Neural crest cell (in vitro differentiated cells): ENCODE results near the gene GP1BA. TPM values are rescaled to one million over a fixed set of nuclear protein-coding genes. Genes with fewer than 3 reads are reported as not detected.
A peak's percentile ranks its signal among the peaks of the same experiment; 100 is the strongest.

Source experiments
- DNase-seq: peaks from one replicate; pipeline ENCODE4 v3.0.0; 2021; ENCODE audit warnings: low read depth, mixed read lengths, low spot score
- H3K27ac Mint-ChIP-seq: one replicate; pipeline ENCODE4 v1.8.0; 2021; ENCODE audit warnings: mild to moderate bottlenecking, mixed read lengths; ENCODE audit not compliant: unreplicated experiment
- H3K27me3 Mint-ChIP-seq: 2 replicates; pipeline ENCODE4 v1.8.0; 2021; ENCODE audit warnings: low read depth, mild to moderate bottlenecking, mixed read lengths
- H3K36me3 Mint-ChIP-seq: 2 replicates; pipeline ENCODE4 v1.8.0; 2021; ENCODE audit warnings: low read depth, mild to moderate bottlenecking, mixed read lengths
- H3K4me1 Mint-ChIP-seq: 2 replicates; pipeline ENCODE4 v1.8.0; 2021; ENCODE audit warnings: mixed read lengths
- H3K4me3 Mint-ChIP-seq: one replicate; pipeline ENCODE4 v1.8.0; 2021; ENCODE audit warnings: mild to moderate bottlenecking, mixed read lengths
- H3K9me3 Mint-ChIP-seq: 2 replicates; pipeline ENCODE4 v1.8.0; 2021; ENCODE audit warnings: mixed read lengths
- CTCF ChIP-seq: fragments of 200-600 bp; sonication (generic); conservative IDR thresholded peaks from 2 replicates; pipeline ENCODE4 v1.5.0; 2021; ENCODE audit warnings: antibody characterized with exemption, mild to moderate bottlenecking
- total RNA-seq: library from RNA; stranded (reverse); gene quantifications from 2 replicates; pipeline ENCODE4 v1.2.1, GENCODE V29; 2021

Gene GP1BA
- total RNA-seq, 1 donor from 2014 or later, result not detected

GRCh38 chr17:4945944-4946280 is 13.8 kb downstream of the GP1BA start:
- Mint-ChIP-seq H3K27me3 (peaks cover 7% of the 10 kb centered on the region), H3K27ac (peak overlapping the region; percentile 62), H3K4me3 (peak overlapping the region; percentile 96), H3K9me3 (no peaks in the 10 kb centered on the region), H3K36me3 (peaks cover 17% of the 10 kb centered on the region), H3K4me1 (peaks cover 56% of the 10 kb centered on the region)
- DNase-seq, result no peak
- no peak for TF ChIP-seq CTCF

- peaks cover 7% of the 10 kb centered on the region for H3K27me3 Mint-ChIP-seq
- no peaks in the 10 kb centered on the region for H3K9me3 Mint-ChIP-seq
- peaks cover 17% of the 10 kb centered on the region for H3K36me3 Mint-ChIP-seq
- H3K4me3 Mint-ChIP-seq, result peak overlapping the region; percentile 96
- peak overlapping the region; percentile 67 for H3K27ac Mint-ChIP-seq
- peaks cover 56% of the 10 kb centered on the region for H3K4me1 Mint-ChIP-seq
- no peak for TF ChIP-seq CTCF
- no peak for DNase-seq
Measured at GRCh38 chr17:4946312-4946976, 14.4 kb downstream of the GP1BA start.

DNA sequence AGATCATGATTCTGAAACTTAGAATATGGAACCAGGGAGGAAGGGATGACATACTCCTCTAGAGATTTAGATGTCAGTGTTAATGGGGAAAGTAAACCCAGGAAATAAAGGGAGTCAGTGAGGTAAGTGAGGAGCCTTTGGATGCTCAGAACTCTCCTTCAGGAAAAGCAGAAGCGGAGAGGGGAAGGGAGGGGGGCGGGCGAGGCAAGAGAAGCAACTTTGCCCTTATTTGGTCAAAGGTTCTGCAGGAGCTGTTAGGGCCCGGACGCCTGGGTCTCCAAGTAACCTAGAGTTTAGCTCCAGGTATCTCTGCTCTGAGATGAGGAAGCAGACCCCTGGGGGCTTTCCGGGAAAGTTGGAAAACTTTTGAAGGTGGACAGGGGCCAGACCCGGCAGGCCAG is 14.9 kb downstream of the GP1BA start:
- Mint-ChIP-seq H3K36me3 (peaks cover 14% of the 10 kb centered on the region), H3K27ac (peak overlapping the region; percentile 67), H3K4me1 (peaks cover 55% of the 10 kb centered on the region), H3K9me3 (no peaks in the 10 kb centered on the region), H3K4me3 (peak overlapping the region; percentile 96), H3K27me3 (peaks cover 7% of the 10 kb centered on the region)
- DNase-seq, result no peak
- TF ChIP-seq CTCF, result no peak

- Mint-ChIP-seq H3K27ac (peak overlapping the region; percentile 83), H3K4me3 (peak overlapping the region; percentile 96), H3K4me1 (peaks cover 54% of the 10 kb centered on the region), H3K9me3 (no peaks in the 10 kb centered on the region), H3K27me3 (peaks cover 7% of the 10 kb centered on the region), H3K36me3 (peaks cover 14% of the 10 kb centered on the region)
- peak; percentile 35 for DNase-seq
- no peak for TF ChIP-seq CTCF
Measured at GRCh38 chr17:4947411-4948165, 15.5 kb downstream of the GP1BA start.

DNA sequence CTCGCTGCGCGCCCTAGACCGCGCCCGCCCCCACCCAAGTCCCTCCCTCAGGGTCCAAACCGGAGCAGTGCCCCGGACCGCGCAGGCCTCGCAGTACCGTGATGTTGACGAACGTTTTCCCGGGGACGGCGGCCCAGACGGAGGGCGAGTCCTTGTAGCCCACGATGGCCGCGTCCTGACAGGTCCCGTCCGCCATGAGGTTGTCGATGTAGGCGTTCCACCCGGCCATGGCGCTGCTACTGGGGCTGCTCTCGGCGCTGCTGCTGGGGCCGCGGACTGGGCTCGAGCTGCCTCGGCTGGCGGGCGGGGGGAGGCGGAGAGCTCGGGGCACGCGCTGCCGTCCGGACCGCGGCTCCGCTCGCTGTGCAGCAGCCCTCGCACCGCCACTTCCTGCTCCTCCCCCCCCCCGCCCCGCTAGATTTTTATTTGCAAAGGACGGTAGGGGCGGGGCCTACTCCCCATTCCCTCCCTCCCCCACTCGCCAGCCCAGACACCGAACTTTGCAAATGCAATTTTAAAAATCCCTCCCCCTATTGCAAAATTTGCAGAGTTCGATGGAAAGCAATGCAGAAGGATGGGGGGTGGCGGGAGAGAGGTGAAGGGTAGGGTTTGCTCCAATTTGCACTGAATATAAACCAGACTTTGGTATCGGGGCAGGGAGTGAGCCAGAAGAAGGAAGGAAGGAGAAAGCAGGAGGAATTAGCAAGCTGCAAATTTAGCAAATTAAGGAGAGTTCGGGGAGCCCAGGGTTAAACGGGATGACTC is 16.3 kb downstream of the GP1BA start, which contains the start of gene PFN1:
PFN1 (minus strand) TSS at position 365 of the 765 bp plus-strand sequence; CDS start at position 229, 136 bp downstream.
- peak within 1 kb of the TSS; percentile 97 for H3K27ac Mint-ChIP-seq

More for the DNA sequence above, 16.3 kb downstream of the GP1BA start, which contains the start of gene PFN1:
- peak; percentile 66 for DNase-seq
- Mint-ChIP-seq H3K9me3 (no peaks in the 10 kb centered on the region), H3K4me3 (peak within 1 kb of the TSS; percentile 96), H3K4me1 (peaks cover 48% of the 10 kb centered on the region), H3K27me3 (peaks cover 7% of the 10 kb centered on the region), H3K36me3 (peaks cover 14% of the 10 kb centered on the region)
- TF ChIP-seq CTCF, result no peak
